Stimulated activated effector memory CD8-positive, alpha-beta T cell treated with anti-CD3 and anti-CD28 coated beads, Interleukin-12 subunit alpha, Interleukin-12 subunit beta, amount 100 ng/mL, for 72 hours (primary cell): ENCODE measurements around the gene NHLRC2.
A peak's percentile ranks its signal among the peaks of the same experiment; 100 is the strongest.

Experiments
- ATAC-seq: fragments of 150-1000 bp; cut with Tn5 transposase; 2 replicates; pipeline ENCODE4 v1.10.0; 2021
- DNase-seq, 2 donors: peaks; one replicate each; pipeline ENCODE4 v3.0.0; 2021 to 2022; ENCODE audit warnings: low spot score in 2 of 2
- H3K27ac Mint-ChIP-seq: one replicate; pipeline ENCODE4 v1.8.0; 2022; ENCODE audit warnings: mild to moderate bottlenecking, mixed read lengths
- H3K36me3 Mint-ChIP-seq: one replicate; pipeline ENCODE4 v1.8.0; 2022; ENCODE audit warnings: mild to moderate bottlenecking, mixed read lengths
- H3K4me1 Mint-ChIP-seq: one replicate; pipeline ENCODE4 v1.8.0; 2022; ENCODE audit warnings: mixed read lengths
- H3K4me3 Mint-ChIP-seq: one replicate; pipeline ENCODE4 v1.8.0; 2022; ENCODE audit warnings: mild to moderate bottlenecking, mixed read lengths
- H3K9me3 Mint-ChIP-seq: one replicate; pipeline ENCODE4 v1.8.0; 2022; ENCODE audit warnings: mixed read lengths

The NHLRC2 gene

DNA sequence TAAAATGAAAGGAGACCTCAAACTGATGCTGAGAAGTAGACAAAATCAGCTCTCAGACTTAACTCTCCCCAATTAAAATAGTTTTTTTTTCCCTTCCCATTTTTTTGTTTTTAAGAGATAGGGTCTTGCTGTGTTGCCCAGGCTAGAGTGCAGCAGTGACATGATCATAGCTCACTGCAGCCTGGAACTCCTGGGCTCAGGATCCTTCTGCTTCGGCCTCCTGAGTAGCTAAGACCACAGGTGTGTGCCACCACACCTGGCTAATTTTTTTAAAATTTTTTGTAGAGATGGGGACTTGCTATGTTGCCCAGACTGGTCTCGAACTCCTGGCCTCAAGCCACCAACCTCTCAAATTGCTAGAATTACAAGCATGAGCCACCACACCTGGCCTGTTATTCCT, 61.1 kb downstream of the NHLRC2 start:
- DNase-seq = no peak
- Mint-ChIP-seq H3K27ac (no peak overlapping the region), H3K4me1 (no peaks in the 10 kb centered on the region), H3K4me3 (no peak overlapping the region), H3K9me3 (no peaks in the 10 kb centered on the region), H3K36me3 (peaks cover 14% of the 10 kb centered on the region)
- ATAC-seq = no peak

DNA sequence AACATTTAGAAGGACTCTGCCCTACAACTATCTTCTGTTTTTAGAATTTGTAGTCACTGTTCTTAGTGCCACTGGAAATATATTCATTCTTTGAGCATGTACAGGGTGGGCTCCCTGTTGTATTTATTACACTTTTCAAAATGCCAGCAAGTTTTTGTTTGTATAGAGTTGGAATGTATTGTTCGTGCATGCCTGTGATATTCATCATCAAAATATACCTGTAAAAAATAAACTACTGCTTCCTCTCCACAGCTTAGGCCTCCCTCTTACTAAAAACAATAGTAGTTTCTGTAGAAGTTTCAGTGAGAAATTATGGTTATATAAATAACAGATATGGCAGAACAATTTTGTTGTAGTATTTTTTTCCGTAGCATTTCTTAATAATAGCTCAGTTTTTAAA, 61.6 kb downstream of the NHLRC2 start:
- Mint-ChIP-seq H3K27ac (no peak overlapping the region), H3K4me1 (no peaks in the 10 kb centered on the region), H3K4me3 (no peak overlapping the region), H3K9me3 (no peaks in the 10 kb centered on the region), H3K36me3 (peaks cover 14% of the 10 kb centered on the region)
- DNase-seq (no peak), ATAC-seq (no peak)

DNA sequence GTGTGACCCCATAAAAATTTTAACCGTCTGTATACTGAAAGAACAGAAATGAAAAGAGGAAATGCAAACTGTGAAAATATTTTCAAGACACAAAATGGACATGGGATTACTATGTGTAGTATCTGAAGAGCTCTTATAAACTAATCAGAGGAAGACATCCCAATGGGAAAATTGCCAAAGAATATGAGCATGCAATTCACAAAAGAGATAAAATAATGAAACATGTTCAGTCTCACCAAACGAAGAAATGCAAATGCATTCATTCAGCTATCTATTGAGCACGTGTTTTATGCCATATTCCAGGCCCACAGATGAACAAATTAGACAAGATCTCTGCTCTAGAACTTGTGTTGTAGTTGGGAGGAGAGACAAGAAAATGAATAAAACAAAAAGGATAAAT, 63.2 kb downstream of the NHLRC2 start:
- H3K27ac Mint-ChIP-seq = no peak overlapping the region
- no peak for DNase-seq
- H3K9me3 Mint-ChIP-seq = no peaks in the 10 kb centered on the region
- H3K36me3 Mint-ChIP-seq = peaks cover 7% of the 10 kb centered on the region
- ATAC-seq = no peak
- no peaks in the 10 kb centered on the region for H3K4me1 Mint-ChIP-seq
- no peak overlapping the region for H3K4me3 Mint-ChIP-seq

DNA sequence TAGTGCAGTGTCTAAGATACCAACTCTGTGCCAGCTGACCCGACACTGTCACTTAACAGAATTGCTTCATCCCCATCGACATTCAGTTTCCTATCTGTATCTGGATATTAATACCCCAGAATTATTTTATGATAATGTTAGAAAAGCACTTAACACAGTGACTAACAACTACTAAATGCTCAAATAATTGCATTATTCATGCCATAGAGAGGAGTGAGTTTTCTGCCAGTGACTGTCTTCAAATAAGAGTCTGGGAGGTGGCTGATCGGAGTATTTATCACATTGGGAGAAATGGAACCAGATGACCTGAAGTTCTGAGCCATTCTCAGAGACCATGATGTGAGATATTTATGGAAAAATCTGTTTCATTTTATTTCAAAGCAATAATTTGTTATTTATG, 65.7 kb downstream of the NHLRC2 start:
- H3K36me3 Mint-ChIP-seq = no peaks in the 10 kb centered on the region
- H3K9me3 Mint-ChIP-seq = no peaks in the 10 kb centered on the region
- ATAC-seq (no peak), DNase-seq (no peak)
- H3K4me1 Mint-ChIP-seq = no peaks in the 10 kb centered on the region
- H3K27ac Mint-ChIP-seq = no peak overlapping the region
- H3K4me3 Mint-ChIP-seq = no peak overlapping the region

DNA sequence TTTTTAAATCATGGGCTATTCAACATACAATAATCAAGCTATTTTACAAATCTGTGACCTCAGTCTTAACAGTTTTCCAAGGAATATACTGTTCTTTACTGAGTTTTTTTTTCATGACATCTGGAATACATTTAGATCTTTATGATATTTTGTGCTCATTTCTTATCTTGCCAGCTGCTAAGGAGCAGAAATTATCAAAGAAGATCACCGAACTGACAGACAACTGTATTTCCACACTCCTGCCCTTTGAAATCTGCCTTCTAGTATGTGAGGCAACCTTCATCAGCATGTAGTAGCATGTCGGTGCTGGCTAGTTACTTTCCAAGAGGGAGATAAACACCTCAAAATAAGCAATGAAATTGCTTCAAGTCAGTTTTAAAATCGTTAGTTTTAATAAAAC, 66.4 kb downstream of the NHLRC2 start:
- ATAC-seq (no peak), DNase-seq (no peak)
- Mint-ChIP-seq H3K9me3 (no peaks in the 10 kb centered on the region), H3K4me3 (no peak overlapping the region), H3K36me3 (no peaks in the 10 kb centered on the region), H3K27ac (no peak overlapping the region), H3K4me1 (no peaks in the 10 kb centered on the region)

DNA sequence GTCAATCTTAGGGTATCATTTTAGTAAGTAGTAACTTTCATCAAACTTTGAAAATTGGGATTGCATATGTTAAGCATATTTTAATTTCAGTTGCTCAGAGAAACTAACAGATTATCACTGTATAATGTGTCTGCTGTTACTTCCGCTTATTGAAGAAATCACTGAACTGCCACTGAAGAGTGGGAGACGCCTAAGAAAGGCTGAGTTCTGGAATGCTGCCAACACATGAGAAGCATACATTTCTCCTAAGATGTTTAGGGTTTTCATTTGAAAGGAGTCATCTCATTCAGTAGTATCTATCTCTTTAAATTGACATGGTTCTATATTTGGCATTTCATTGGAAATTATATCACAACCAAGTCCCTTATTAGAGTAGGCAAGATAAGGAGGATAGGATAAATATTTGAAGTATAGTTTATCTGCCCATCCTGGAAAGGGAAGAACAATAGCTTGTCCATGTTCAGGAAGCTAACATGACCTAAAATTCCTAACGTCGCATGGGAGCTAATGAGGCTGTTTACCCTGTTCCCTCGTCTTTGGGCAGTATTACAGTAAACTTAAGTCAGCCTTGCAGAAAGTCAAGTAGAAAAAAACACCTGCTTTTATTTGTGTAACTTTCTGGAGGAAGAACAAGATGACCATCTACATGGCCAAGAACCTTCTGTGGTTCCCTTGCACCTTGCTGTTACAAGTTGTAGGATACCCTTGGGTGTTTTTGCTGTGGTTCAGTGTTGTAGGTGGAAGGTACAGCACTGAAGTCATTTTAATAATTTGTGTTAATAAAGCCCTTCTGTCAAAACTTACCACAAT, 67.3 kb downstream of the NHLRC2 start:
- no peaks in the 10 kb centered on the region for H3K4me1 Mint-ChIP-seq
- H3K27ac Mint-ChIP-seq = no peak overlapping the region
- ATAC-seq (no peak), DNase-seq (no peak)
- no peak overlapping the region for H3K4me3 Mint-ChIP-seq
- H3K36me3 Mint-ChIP-seq = no peaks in the 10 kb centered on the region
- no peaks in the 10 kb centered on the region for H3K9me3 Mint-ChIP-seq

DNA sequence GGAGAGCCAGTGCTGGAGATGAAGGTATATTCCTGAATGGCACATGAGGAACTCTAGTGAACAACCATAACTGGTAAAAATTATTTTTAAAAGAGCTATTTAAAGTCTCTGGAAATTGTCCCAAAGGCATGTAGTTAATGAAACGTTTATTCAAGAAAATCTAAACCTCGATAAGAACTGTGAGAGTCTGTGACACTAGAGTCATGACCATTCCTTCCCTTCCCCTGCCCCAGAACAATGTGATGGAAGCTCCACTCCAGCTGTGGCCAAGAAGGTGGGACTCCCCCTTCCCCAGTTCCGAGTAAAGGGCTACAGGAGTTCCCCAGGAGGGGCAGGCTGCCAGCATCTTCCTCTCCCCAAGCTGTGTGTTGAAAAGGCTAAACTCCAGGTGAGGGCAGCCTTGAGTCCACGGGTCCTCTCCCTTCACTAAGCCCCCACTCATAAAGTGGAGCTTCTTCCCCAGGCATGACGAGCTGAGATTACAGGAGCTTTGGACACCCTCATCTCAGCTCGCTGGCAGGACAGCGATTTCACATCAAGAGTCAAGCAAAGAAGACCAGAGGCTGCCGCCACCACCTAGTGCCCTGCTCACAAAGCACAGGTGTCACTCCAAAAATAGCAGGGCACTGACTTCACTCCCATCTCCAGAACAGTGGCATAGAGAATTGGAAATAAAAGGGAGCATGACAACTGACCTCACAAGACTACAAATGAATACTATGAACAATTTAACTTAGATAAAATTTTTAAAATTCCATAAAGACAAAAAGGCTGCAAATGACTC, 68.5 kb downstream of the NHLRC2 start:
- Mint-ChIP-seq H3K36me3 (no peaks in the 10 kb centered on the region), H3K9me3 (no peaks in the 10 kb centered on the region), H3K4me3 (no peak overlapping the region), H3K27ac (no peak overlapping the region), H3K4me1 (no peaks in the 10 kb centered on the region)
- DNase-seq = no peak
- no peak for ATAC-seq

DNA sequence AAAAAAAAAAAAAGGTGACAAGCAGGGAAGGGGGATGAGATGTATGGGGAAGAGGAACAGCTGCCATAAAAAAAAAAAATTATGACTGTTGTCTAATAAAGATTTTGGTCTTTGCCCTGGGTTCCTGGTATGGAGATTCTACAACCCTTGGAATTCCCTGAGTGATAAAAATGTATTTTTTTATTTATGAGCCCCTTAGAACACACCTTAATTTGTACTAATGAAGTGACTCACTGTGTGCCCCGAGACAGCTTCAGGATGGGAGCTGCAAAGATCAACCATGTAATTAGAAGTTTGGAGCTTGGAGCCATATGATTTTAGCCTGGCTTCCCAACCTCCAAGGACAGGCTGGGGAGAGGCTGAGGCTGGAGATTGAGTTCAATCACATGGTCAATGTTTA, 69.7 kb downstream of the NHLRC2 start:
- no peak for DNase-seq
- H3K36me3 Mint-ChIP-seq = no peaks in the 10 kb centered on the region
- H3K4me1 Mint-ChIP-seq = no peaks in the 10 kb centered on the region
- H3K9me3 Mint-ChIP-seq = no peaks in the 10 kb centered on the region
- H3K27ac Mint-ChIP-seq = no peak overlapping the region
- H3K4me3 Mint-ChIP-seq = no peak overlapping the region
- no peak for ATAC-seq

DNA sequence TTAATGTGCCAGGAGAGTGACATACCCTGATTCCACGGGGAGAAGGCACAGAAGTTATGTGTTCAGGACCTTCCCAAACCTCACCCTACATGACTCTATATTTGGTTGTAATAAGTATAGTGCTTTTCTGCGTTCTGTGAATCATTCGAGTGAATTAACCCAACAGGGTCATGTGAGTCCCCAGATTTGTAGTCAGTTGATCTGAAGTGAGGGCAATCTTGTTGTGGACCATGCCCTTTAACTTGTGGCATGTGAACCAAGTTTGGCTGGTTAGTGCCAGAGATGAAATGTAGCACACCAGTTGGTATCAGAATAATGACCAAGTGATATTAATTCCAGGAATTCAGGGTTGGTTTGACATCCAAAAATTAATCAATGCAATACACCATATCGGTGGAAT, 70.2 kb downstream of the NHLRC2 start:
- Mint-ChIP-seq H3K4me1 (no peaks in the 10 kb centered on the region), H3K36me3 (no peaks in the 10 kb centered on the region), H3K4me3 (no peak overlapping the region), H3K27ac (no peak overlapping the region), H3K9me3 (no peaks in the 10 kb centered on the region)
- ATAC-seq (no peak), DNase-seq (no peak)

DNA sequence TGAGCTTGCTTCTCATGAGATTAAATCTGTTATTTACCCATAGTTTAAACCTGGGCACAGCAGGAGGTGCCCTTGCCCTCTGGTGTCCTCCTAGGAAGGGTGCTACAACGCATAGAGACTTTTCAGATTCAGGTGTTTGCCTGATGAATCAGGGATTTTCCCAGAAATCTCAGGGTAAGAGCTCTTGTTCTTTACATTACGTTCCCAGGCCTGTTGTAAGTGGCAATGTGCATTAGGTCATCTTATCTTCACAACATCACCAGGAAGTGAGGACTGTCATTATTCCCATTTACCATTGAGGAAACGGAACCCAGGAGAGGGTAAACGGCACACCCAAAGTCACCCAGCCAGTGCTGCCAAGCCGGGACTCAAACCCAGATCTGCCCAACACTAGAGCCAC, 73.0 kb downstream of the NHLRC2 start:
- no peaks in the 10 kb centered on the region for H3K4me1 Mint-ChIP-seq
- ATAC-seq = no peak
- no peak overlapping the region for H3K27ac Mint-ChIP-seq
- H3K9me3 Mint-ChIP-seq = no peaks in the 10 kb centered on the region
- no peaks in the 10 kb centered on the region for H3K36me3 Mint-ChIP-seq
- DNase-seq = no peak
- H3K4me3 Mint-ChIP-seq = no peak overlapping the region

DNA sequence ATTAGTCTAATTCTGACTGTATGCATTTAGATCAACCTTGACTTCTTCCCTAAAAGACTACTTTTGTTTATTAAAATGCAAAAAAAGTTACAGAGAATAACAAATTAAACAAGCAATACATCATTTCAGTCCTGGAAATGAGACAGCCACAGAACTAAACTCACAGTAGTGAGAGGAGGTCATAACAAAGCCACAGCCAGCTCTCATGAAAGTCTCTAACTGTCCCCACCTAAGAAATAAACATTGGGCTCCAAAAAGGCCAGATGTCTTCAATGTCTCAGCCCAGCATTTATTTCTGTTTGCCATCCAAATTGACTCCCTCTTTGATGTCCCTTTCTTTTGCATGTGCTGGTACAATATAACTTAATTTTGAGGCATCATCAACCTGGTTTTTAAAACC, 74.4 kb downstream of the NHLRC2 start:
- DNase-seq (no peak), ATAC-seq (no peak)
- Mint-ChIP-seq H3K4me1 (no peaks in the 10 kb centered on the region), H3K36me3 (no peaks in the 10 kb centered on the region), H3K9me3 (no peaks in the 10 kb centered on the region), H3K4me3 (no peak overlapping the region), H3K27ac (no peak overlapping the region)

DNA sequence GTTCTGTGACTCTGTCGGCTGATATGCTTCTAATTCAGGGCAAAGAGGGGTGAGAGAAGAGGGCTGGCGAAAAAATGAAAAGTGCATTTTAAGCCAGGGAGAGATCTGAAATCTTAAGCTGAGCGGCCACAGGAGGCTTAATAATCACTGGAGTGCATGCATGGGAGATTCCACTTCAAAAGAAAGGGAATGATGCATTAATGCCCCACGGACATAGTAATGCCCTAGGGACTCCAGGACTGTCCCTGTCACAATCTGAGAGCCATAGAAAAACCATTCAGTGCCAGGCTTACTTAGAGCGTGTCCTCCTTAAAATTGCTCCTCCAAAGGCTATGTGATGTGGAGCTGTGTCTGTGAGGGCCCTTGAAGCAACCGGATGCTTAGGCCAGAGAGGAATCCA, 75.1 kb downstream of the NHLRC2 start:
- H3K27ac Mint-ChIP-seq = no peak overlapping the region
- H3K4me1 Mint-ChIP-seq = no peaks in the 10 kb centered on the region
- no peak overlapping the region for H3K4me3 Mint-ChIP-seq
- no peak for DNase-seq
- no peaks in the 10 kb centered on the region for H3K9me3 Mint-ChIP-seq
- ATAC-seq = no peak
- H3K36me3 Mint-ChIP-seq = no peaks in the 10 kb centered on the region

DNA sequence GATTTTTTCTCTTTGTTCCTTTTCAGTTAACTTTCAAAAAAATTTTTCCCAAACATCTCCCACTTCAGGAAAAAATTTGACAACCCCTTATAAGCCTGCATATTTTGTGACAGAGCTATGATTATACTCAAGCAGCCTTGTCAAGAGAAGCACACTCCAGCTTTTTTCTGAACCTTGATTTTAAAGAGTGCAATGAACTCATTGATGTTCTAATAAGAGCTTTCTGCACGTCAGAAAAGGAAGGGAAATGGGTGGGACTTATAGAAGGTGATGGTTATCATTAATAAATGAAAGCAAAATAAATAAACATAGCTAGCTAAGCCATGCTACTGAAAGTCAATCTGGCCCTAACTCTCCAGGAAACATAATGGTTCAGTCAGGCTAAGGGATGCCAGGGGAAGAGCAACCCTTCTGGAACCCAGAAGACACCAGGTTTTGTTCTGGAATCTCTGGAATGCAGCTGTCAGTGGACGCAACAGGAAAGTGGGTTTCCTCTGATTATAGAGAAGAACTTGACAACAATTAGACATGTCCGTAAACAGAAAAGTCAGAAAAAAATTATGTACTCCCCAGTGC, 76.1 kb downstream of the NHLRC2 start:
- H3K9me3 Mint-ChIP-seq = no peaks in the 10 kb centered on the region
- H3K4me3 Mint-ChIP-seq = no peak overlapping the region
- H3K36me3 Mint-ChIP-seq = no peaks in the 10 kb centered on the region
- H3K27ac Mint-ChIP-seq = no peak overlapping the region
- no peaks in the 10 kb centered on the region for H3K4me1 Mint-ChIP-seq
- ATAC-seq (no peak), DNase-seq (no peak)

DNA sequence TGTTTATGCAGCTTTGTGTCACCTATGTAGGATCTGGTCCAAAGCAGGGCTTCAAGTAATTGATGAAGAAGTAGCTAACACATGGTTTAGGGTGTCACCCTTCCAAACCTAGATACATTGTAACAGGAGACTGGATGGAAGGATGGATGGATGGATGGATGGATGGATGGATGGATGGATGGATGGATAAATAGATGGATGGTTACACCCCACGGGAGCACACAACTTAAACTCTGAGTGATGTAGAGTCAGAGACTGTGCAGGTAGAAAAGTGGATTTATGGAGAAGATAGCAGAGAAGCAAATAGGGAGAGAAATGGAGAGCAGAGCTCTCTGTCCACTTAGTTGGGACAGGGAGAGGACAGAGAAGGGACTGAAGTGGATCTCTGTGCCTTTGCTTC, 78.4 kb downstream of the NHLRC2 start:
- H3K4me3 Mint-ChIP-seq = no peak overlapping the region
- no peaks in the 10 kb centered on the region for H3K4me1 Mint-ChIP-seq
- no peaks in the 10 kb centered on the region for H3K36me3 Mint-ChIP-seq
- ATAC-seq (no peak), DNase-seq (no peak)
- no peaks in the 10 kb centered on the region for H3K9me3 Mint-ChIP-seq
- no peak overlapping the region for H3K27ac Mint-ChIP-seq

DNA sequence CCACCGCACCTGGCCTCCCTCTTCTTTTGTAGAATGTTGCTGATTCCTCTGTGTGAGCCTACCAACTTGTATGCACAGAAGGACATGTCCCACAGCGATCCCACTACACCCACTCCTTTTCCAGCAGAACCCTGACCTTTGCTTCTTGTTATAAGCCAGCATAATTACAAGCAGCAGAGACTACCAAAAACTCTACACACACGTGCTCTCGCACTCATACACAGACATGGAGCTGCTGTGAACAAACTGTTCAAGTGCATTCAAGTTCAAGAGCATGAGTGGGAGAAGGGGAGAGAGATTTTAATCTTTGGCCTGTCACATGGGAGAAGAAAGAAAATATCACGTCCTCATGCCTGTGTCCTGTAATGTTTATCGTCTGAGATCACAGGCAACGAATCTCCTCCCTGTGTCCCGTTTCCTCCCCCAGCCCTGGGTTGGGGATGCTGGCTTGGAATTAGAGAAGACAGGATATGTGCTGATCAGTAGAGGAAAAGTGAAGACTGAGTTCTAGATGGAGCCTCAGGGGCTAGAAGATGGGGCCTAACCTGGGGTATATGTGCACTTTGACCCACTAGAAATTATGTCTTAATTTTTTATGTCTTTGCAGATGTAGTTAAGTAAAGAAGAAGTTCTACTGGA, 79.6 kb downstream of the NHLRC2 start:
- Mint-ChIP-seq H3K27ac (peak overlapping the region; percentile 19), H3K9me3 (no peaks in the 10 kb centered on the region), H3K4me1 (no peaks in the 10 kb centered on the region), H3K36me3 (no peaks in the 10 kb centered on the region), H3K4me3 (no peak overlapping the region)
- DNase-seq (no peak), ATAC-seq (no peak)
